Neural progenitor cell (in vitro differentiated cells): ENCODE data around the gene GAREM2. TPM values are rescaled to one million over a fixed set of nuclear protein-coding genes. Genes with fewer than 3 reads are reported as not detected.

Experiments
- DNase-seq: peaks from one replicate; pipeline ENCODE4 v3.0.0-alpha.2; 2016; ENCODE audit warnings: low spot score
- H2AFZ ChIP-seq: fragments of 200-600 bp; sonication (generic); replicated peaks from 2 replicates; pipeline ENCODE4 v1.6.1; 2016; ENCODE audit warnings: antibody characterized with exemption
- H3F3A ChIP-seq: fragments of 200-600 bp; sonication (generic); 2 replicates; pipeline ENCODE4 v1.6.1; 2016; ENCODE audit warnings: antibody characterized with exemption, low read depth
- H3K27ac ChIP-seq: fragments of 200-600 bp; sonication (generic); 2 replicates; pipeline ENCODE4 v1.5.1; 2016; ENCODE audit warnings: mild to moderate bottlenecking
- H3K27me3 ChIP-seq: fragments of 200-600 bp; sonication (generic); 2 replicates; pipeline ENCODE4 v1.6.1; 2016; ENCODE audit warnings: mild to moderate bottlenecking, moderate library complexity
- H3K36me3 ChIP-seq: fragments of 200-600 bp; sonication (generic); 2 replicates; pipeline ENCODE4 v1.5.1; 2016
- H3K4me1 ChIP-seq: fragments of 200-600 bp; sonication (generic); 2 replicates; pipeline ENCODE4 v1.6.1; 2016; ENCODE audit warnings: mixed run types
- H3K4me2 ChIP-seq: fragments of 200-600 bp; sonication (generic); 2 replicates; pipeline ENCODE4 v1.6.1; 2016
- H3K4me3 ChIP-seq: fragments of 200-600 bp; sonication (generic); 2 replicates; pipeline ENCODE4 v1.5.1; 2016
- H3K79me2 ChIP-seq: fragments of 200-600 bp; sonication (generic); 2 replicates; pipeline ENCODE4 v1.6.1; 2016; ENCODE audit warnings: low read depth
- H3K9ac ChIP-seq: fragments of 200-600 bp; sonication (generic); 2 replicates; pipeline ENCODE4 v1.6.1; 2016
- H3K9me3 ChIP-seq: fragments of 200-600 bp; sonication (generic); 2 replicates; pipeline ENCODE4 v1.5.1; 2016; ENCODE audit warnings: low read depth
- H4K20me1 ChIP-seq: fragments of 200-600 bp; sonication (generic); 2 replicates; pipeline ENCODE4 v1.6.1; 2016; ENCODE audit warnings: low read depth
- H3K27ac Mint-ChIP-seq: 3 replicates; pipeline ENCODE4 v1.8.0; 2021; ENCODE audit warnings: mixed read lengths
- H3K27me3 Mint-ChIP-seq: 2 replicates; pipeline ENCODE4 v1.8.0; 2022; ENCODE audit warnings: low read depth, mild to moderate bottlenecking, inconsistent platforms, moderate library complexity, mixed read lengths; ENCODE audit not compliant: insufficient read depth
- H3K36me3 Mint-ChIP-seq: 3 replicates; pipeline ENCODE4 v1.8.0; 2021; ENCODE audit warnings: mixed read lengths
- H3K4me1 Mint-ChIP-seq: 3 replicates; pipeline ENCODE4 v1.8.0; 2021; ENCODE audit warnings: mixed read lengths
- H3K4me3 Mint-ChIP-seq: 3 replicates; pipeline ENCODE4 v1.8.0; 2021; ENCODE audit warnings: mild to moderate bottlenecking, moderate library complexity, mixed read lengths
- H3K9me3 Mint-ChIP-seq: 3 replicates; pipeline ENCODE4 v1.8.0; 2020; ENCODE audit warnings: mixed read lengths
- EZH2 ChIP-seq: fragments of 200-600 bp; sonication (generic); IDR thresholded peaks from 2 replicates; pipeline ENCODE4 v1.6.1; 2017; ENCODE audit warnings: antibody characterized with exemption, mild to moderate bottlenecking, moderate library complexity
- EZH2phosphoT487 ChIP-seq: fragments of 200-600 bp; sonication (generic); IDR thresholded peaks from 2 replicates; pipeline ENCODE4 v1.6.1; 2017; ENCODE audit warnings: antibody characterized with exemption
- total RNA-seq: library from RNA; depleted of rRNA; stranded (reverse); fragments of >200 nt; gene quantifications from 2 replicates; pipeline ENCODE4 v1.2.3, GENCODE V29; 2015; ENCODE audit warnings: low replicate concordance
- TF ChIP-seq, protein P1 (sequence below): fragments of 200-600 bp; sonication (generic); IDR thresholded peaks from 2 replicates; pipeline ENCODE4 v1.5.1; 2017; ENCODE audit warnings: antibody characterized with exemption, mild to moderate bottlenecking

The GAREM2 gene
- total RNA-seq, 1 donor from 2014 or later, result 20.0 TPM

DNA sequence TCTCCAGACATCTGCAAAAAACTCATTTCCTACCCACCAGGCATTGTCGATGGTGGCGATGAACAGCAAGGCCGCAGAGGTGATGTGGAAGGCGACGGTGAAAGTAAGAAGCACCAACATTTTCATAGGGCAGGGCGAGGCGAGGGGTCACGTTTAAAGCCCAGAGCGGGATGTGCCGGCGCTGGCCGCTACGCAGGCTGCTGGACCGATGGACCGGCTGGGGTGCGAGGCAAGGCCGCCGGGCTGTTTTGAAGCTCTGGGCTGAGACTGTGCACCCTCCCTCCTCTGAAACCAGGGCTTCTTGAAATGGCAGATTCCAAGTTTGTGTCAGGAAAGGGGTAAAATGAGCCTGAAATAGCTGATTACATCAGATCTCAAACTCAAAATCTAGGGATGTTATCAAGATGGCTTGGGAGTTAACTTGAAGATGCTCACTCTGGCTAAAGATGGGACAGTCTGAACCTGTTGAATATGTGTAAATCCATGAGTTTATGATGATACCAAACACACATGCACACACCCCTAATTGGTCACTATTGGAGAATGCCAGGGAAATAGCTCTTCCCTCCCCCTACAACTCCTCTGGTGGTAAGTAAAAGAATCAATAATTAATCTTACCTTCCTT is 31.6 kb upstream of the GAREM2 start:
- no peaks in the 10 kb centered on the region for H3K9me3 ChIP-seq
- peaks cover 7% of the 10 kb centered on the region for H3K36me3 ChIP-seq
- no peaks in the 10 kb centered on the region for H3K27me3 ChIP-seq
- no peak overlapping the region for H3K4me3 Mint-ChIP-seq
- no peak for DNase-seq
- peaks cover 2% of the 10 kb centered on the region for H3K36me3 Mint-ChIP-seq
- no peak overlapping the region for H3K4me2 ChIP-seq
- peaks cover 3% of the 10 kb centered on the region for H3K4me1 ChIP-seq
- peak overlapping the region; percentile 18 for H3K27ac Mint-ChIP-seq
- H3K4me1 Mint-ChIP-seq, result peaks cover 8% of the 10 kb centered on the region
- H3K4me3 ChIP-seq, result no peak overlapping the region
- peaks cover 2% of the 10 kb centered on the region for H3K27me3 Mint-ChIP-seq
- H3K79me2 ChIP-seq, result no peaks in the 10 kb centered on the region
- no peak overlapping the region for H2AFZ ChIP-seq
- H4K20me1 ChIP-seq, result peaks cover 3% of the 10 kb centered on the region
- TF ChIP-seq, protein P1, sequence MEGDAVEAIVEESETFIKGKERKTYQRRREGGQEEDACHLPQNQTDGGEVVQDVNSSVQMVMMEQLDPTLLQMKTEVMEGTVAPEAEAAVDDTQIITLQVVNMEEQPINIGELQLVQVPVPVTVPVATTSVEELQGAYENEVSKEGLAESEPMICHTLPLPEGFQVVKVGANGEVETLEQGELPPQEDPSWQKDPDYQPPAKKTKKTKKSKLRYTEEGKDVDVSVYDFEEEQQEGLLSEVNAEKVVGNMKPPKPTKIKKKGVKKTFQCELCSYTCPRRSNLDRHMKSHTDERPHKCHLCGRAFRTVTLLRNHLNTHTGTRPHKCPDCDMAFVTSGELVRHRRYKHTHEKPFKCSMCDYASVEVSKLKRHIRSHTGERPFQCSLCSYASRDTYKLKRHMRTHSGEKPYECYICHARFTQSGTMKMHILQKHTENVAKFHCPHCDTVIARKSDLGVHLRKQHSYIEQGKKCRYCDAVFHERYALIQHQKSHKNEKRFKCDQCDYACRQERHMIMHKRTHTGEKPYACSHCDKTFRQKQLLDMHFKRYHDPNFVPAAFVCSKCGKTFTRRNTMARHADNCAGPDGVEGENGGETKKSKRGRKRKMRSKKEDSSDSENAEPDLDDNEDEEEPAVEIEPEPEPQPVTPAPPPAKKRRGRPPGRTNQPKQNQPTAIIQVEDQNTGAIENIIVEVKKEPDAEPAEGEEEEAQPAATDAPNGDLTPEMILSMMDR, result no peak
- TF ChIP-seq EZH2phosphoT487, result no peak
- TF ChIP-seq EZH2, result no peak
- H3F3A ChIP-seq, result peaks cover 9% of the 10 kb centered on the region
- H3K9ac ChIP-seq, result no peak overlapping the region
- H3K27ac ChIP-seq, result no peak overlapping the region
- no peaks in the 10 kb centered on the region for H3K9me3 Mint-ChIP-seq

DNA sequence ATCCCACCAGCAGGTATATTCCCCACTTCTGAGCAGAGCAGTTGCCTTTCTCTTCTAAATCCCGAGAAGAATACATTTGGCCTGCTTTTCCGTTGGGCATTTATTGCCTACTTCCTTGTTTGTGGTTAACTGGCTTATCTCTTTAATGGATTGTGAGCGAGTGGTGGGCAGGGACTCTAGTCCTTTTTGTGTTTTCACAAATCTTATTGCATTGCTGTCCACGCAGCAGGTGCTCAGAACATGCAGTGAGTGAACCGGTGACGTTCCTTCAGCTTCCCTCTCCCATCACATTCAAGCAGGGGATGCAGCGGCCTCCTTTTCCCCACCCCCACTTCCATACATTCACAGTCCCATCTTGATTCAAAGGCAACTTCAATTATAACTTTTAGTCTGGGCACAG is 28.9 kb upstream of the GAREM2 start:
- peaks cover 2% of the 10 kb centered on the region for H3K27me3 Mint-ChIP-seq
- H4K20me1 ChIP-seq, result peaks cover 1% of the 10 kb centered on the region
- no peak overlapping the region for H3K4me2 ChIP-seq
- no peak overlapping the region for H3K4me3 Mint-ChIP-seq
- H3K27me3 ChIP-seq, result no peaks in the 10 kb centered on the region
- no peak overlapping the region for H2AFZ ChIP-seq
- no peak for DNase-seq
- peaks cover 2% of the 10 kb centered on the region for H3K4me1 ChIP-seq
- no peak overlapping the region for H3K27ac Mint-ChIP-seq
- peaks cover 6% of the 10 kb centered on the region for H3K4me1 Mint-ChIP-seq
- no peaks in the 10 kb centered on the region for H3K9me3 Mint-ChIP-seq
- H3K79me2 ChIP-seq, result no peaks in the 10 kb centered on the region
- H3K36me3 Mint-ChIP-seq, result peaks cover 2% of the 10 kb centered on the region
- H3K4me3 ChIP-seq, result no peak overlapping the region
- no peak overlapping the region for H3K9ac ChIP-seq
- no peaks in the 10 kb centered on the region for H3K36me3 ChIP-seq
- peaks cover 8% of the 10 kb centered on the region for H3F3A ChIP-seq
- H3K9me3 ChIP-seq, result no peaks in the 10 kb centered on the region
- H3K27ac ChIP-seq, result no peak overlapping the region
- no peak for TF ChIP-seq EZH2
- TF ChIP-seq, protein P1, result no peak
- no peak for TF ChIP-seq EZH2phosphoT487

DNA sequence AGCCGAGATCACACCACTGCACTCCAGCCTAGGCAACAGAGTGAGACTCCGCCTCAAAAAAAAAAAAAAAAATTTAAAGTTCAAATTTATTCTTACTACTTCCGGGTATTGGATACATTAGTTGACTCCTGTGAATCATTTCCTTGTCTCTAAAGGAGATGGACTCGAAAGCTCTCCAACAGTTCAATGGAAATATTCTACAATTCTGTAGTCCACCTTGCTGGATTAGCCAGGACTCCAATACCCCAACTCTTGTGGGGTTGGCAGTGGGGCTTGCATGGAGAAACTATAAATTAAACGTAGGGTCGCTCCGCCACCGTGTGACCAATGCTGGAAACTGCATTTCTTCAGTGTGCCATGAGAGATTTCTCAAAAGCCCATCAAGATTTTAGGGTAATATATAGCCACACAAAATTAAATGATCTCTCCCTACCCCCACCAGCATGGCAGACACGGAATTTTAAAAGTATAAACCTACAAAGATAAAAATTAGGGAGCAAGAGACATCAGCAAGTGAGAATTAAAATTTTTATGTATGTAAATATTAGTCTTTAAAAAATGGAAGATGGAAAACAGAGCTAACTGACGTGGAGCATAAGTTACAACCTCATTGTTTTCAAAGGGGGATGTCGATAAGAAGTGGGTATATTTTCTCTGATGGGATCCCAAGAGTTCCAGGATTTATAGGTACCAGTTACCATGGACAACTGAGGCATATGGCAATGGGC is 27.8 kb upstream of the GAREM2 start:
- Histone ChIP-seq H3K4me2 (no peak overlapping the region), H3K36me3 (no peaks in the 10 kb centered on the region), H3K27me3 (no peaks in the 10 kb centered on the region), H4K20me1 (no peaks in the 10 kb centered on the region), H3K27ac (no peak overlapping the region), H3K9me3 (no peaks in the 10 kb centered on the region), H3K4me1 (no peaks in the 10 kb centered on the region), H3K79me2 (no peaks in the 10 kb centered on the region), H3K4me3 (no peak overlapping the region), H3F3A (no peaks in the 10 kb centered on the region), H2AFZ (no peak overlapping the region), H3K9ac (no peak overlapping the region)
- Mint-ChIP-seq H3K27ac (no peak overlapping the region), H3K9me3 (no peaks in the 10 kb centered on the region), H3K4me1 (peaks cover 3% of the 10 kb centered on the region), H3K36me3 (no peaks in the 10 kb centered on the region), H3K4me3 (no peak overlapping the region), H3K27me3 (peaks cover 2% of the 10 kb centered on the region)
- DNase-seq, result peak; percentile 81
- TF ChIP-seq EZH2, result no peak
- TF ChIP-seq, protein P1, result peak; percentile 91
